Fibroblast of skin of left biceps (primary cell): ENCODE data around the gene MRPL9.
A peak's percentile ranks its signal among the peaks of the same experiment; 100 is the strongest.

ENCODE experiments used
- DNase-seq, 2 experiments: peaks; one replicate each; pipeline ENCODE4 v3.0.0-alpha.2; 2013; ENCODE audit warnings: low read depth in 2 of 2

MRPL9 gene

GRCh38 chr1:151733126-151733525 is 30.2 kb downstream of the MRPL9 start:
- no peak for DNase-seq

DNA sequence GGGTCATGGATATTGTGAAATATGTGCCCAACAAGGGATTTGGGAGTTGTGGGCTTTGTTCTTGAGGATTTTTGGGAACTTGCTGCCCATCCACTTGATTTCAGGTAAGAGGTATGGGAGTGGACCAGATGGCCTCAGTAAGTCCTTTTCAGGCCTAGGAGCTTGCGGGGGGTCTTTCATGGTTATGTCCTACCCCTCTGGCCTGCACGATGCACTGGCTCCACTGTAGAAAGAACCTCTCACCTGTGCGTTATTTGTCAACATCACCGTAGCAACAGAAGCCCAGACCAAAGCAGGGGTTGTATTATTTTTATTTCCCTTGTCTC is 33.4 kb downstream of the MRPL9 start:
- DNase-seq: no peak

GRCh38 chr1:151729157-151729965 is 33.9 kb downstream of the MRPL9 start:
- no peak for DNase-seq

- DNase-seq: peak; percentile 23 to 24
These were observed 34.9 kb downstream of the MRPL9 start for GRCh38 chr1:151728151-151729054.

- DNase-seq: no peak
These were observed 39.4 kb downstream of the MRPL9 start for GRCh38 chr1:151723726-151724370.

- DNase-seq: no peak
These were observed 41.3 kb downstream of the MRPL9 start for GRCh38 chr1:151721788-151722510.

DNA sequence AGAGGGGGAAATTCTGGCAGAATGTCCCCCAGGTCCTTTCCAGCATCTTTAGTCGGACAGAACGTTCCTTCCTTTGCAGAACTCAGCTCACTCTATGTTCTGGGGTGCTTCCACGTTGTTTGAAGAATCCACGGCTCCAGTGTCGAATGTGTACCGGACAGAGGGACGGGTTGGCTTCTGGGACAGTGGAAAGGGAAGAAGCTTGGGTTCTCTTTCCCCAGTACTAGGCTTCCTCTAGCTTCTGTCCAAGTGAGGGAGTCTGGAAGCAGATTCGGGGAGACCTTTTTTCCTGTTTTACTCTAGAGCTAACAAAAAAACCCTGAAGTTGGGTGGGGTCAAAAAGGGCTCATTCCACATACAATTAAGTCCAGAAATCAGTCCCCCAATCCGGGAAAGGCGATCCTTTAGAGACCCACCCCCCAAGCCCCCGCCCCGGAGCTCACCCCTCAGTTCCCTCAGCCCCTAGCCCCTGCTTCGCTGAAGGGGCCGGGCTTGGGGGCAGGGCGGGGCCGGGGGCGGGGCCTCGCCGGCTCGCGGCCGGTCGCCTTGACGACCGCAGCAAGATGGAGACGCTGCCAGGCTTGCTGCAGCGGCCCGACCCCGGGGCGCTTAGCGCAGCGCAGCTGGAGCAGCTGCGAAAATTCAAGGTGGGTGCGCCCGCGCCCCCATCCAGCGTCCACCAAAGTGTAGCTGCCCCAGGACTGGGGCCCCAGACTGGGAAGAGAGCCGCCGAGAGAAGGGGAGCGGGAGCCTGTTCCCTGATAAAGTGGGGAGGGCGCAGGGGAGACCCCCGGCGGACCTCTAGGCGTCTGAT is 42.1 kb downstream of the MRPL9 start, which contains the start of gene RIIAD1:
Gene RIIAD1, plus strand, starts transcription at position 549 of the 814 bp plus-strand sequence. Its CDS starts 15 bp downstream, at position 564.
- DNase-seq: no peak

DNA sequence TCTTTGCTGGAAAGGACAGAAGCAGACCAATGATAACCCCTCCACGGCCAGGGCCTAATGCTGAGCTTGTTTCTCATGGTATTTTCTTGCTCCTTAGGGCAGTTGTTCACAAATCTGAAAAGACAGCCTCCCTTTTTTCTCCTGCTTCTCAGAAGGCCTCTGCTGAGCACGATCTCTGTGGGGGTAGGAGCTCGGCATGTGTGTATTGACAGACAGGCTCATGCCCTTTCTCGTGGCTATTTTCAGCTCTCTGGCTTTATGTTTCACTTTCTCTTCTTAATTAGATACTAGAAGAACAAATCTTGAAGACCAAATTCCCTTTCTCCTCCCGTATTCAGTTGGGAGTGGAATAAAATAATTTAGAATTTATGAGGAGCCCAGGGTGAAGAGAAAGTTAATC is 42.7 kb downstream of the MRPL9 start:
- DNase-seq: no peak

DNA sequence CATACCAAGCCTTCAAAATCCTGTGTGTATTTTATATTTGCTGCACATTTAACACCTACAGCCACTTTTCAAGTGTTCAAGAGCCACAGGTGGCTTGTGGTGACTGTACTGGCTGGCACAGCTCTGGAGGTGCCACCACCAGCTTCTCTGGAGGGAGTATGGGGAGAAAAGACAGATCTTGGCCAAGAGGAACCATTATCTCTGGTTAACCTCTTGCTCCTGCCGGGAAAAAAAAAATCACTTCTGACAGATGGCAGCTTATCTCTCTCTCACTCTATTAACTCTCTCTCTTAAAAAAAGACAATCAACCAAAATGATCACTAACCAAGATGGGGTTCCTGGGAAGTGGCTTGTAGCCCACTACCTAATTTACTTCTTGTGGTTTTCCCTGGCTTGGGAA is 43.2 kb downstream of the MRPL9 start:
- DNase-seq: no peak

DNA sequence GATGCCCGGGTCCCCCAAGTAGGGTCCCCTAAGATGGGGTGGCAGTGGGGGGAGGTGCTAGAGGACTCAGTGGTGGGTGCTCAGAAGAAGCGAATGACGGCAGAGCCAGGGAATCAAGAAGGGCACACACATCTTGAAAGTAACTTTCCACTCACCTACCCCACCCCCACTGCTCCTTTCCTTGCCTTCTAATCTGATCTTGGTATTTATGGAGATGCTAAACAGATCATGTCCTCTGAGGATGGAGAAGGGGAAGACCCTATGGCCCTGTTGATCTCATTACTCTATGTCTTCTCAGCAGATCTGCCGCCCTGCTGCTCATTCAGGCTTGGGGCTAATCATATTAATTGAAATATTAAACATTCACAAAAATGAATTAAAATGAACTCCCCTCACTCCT is 44.6 kb downstream of the MRPL9 start:
- no peak for DNase-seq

- DNase-seq: no peak
These were observed 45.3 kb downstream of the MRPL9 start for GRCh38 chr1:151718011-151718431.

DNA sequence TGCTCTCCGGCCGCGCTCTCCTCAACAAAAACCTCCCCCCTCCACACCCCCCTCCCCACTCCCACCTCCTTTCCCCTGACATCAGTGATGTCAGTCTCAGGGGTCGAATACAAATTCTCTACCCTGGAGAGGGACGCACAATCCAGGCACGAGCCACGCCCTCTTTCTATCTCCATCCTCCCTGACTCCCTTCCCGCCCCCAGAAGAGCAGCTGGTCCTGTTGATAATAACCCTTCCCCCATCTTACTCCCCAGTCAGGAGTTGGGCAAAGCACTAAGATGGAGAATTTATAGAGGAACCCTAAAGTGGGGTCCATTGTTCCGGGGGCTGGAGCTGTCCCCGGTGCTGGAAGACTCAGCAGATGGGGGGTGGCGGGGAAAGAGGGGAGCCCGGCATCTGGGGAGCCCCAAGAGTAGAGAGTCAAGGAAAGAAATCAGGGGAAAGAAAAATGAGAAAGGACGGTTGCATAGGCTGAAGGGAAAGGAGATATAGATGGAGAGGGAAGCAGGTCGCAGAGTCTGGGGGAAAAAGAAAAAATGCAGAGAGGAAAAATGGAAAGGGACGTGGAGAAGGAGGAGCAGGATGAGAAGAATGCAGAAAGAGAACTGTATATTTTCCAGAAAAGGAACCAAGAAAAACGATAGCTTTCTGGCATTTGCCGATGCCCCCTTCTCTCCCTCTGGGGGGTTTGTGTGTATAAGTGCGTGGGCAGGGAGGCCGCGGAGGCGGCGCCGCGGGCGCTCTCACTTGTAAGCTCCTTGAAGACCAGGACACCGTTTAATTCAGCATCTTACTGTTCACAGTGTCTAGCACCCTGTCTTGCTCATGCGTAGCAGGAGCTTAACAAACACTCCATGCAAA is 46.3 kb downstream of the MRPL9 start, which contains the start of gene CELF3:
Gene CELF3, minus strand, starts transcription at position 33 of the 861 bp plus-strand sequence. CDS start 783 bp downstream, outside the sequence.
- no peak for DNase-seq

DNA sequence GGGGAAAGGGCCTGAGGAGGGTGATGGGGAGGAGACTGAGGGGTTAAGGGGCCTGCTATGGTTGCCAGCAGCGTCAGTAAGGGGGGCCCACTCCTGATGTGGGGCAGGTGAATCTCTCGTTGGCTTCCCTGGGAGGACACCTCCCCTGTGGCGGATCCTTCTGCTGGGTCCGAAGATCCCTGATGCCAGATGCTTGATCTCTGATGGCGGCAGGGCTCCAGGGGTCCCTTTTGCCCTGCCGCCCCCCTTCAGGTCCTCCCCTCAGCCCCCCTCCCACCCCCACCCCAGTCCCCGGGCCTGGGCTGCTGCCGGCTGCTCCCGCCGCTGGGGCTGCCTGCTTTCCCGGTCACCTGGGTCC is 46.9 kb downstream of the MRPL9 start:
- no peak for DNase-seq

GRCh38 chr1:151715726-151716404 is 47.4 kb downstream of the MRPL9 start:
- no peak for DNase-seq

DNA sequence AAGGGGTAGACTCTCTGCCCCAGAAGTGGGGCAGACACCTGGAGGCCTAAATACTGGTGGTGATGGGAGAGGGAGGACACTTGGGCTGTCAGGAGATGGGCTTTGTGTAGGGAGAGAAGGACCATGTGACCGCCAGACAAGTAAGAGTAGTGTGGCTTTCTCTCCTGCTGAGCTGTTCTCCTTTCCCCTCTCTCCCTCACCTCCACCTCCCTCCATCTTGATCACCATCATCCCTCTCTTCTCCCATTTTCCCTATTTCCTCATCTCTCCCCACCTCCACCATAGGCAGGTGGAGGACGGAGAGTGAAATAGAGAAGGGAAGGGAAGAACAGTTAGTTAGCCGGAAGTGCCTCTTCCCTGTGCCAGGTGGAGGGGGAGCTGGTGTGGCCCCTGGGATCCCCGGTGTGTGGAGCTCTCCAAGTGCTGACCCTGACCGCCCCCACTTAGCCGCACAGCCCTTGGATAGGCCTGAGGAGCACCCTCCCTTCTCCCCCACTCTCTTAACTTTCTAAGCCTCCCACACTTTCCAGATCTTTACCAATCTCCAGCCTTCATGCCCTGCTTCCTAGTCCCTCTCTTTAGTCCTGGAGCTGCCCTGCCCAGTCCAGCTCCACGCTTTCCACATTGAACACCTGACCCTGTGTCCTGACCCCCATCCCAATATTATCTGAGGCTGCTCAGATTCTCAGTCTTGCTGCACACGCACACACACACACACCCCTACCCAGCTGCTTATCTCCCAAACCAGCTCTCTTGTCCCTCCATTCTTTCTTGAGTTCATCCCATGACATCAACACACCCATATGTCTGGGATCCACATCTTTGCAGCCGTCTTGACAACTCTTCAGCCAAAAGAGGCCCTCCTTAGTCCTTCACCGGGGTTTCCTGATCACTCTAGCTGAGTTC is 48.2 kb downstream of the MRPL9 start:
- DNase-seq: no peak

DNA sequence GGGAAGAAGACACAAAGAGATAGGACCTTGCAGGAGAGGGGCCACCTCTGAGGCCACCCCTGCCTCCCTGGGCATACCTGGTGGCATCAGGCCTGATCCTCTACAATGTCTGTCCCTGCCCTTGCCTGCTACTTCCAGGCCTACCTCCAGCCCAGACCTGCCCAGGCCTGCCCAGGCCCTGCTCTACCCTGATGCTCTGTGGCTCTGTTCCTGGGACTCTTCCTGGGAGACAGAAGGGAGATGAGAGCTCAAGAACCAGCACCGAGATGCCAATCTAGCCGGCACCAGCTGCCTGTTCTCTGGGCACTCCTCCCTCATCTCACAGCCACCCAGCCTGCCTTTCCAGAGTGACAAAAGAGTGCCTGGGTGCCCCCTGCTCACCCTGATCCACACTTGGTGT is 49.4 kb downstream of the MRPL9 start:
- no peak for DNase-seq

DNA sequence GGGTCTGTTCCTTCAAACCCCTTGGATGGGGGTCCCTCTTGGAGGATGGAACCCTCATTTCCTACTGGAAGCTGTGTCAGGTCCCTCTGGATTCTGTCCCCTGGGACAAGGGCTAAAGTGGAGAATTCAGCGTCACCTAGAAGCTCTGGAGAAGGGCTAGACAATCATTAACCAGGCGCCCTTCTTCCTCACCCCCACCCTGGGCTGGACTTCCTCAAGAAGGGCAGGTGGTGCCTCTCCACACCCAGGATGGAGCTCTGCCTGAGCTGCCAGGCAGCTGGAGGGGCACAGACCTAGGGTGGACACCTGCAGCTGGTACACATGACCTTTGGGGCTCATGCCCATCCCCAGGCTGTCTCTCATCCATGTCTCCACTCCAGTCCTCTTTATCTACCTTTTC is 50.3 kb downstream of the MRPL9 start:
- DNase-seq: no peak

- DNase-seq: no peak
These were observed 51.3 kb downstream of the MRPL9 start for GRCh38 chr1:151711951-151712350.
